HG03159 (cell line): ENCODE measurements around the gene MAPKAPK5.
"Not testable (repeated sequence)": the region's sequence is repeated elsewhere in the genome, so short reads cannot be mapped to it uniquely, and the experiment has no call there.

ENCODE experiments used
- ATAC-seq: cut with Tn5 transposase; IDR thresholded peaks from one replicate; pipeline ENCODE4 v1.9.1; 2021; ENCODE audit warnings: mild to moderate bottlenecking, moderate library complexity; ENCODE audit not compliant: unreplicated experiment

The MAPKAPK5 gene

GRCh38 chr12:111873113-111873512 is 31.1 kb downstream of the MAPKAPK5 start:
- ATAC-seq, result no peak

GRCh38 chr12:111881716-111882115 is 39.7 kb downstream of the MAPKAPK5 start:
- no peak for ATAC-seq

DNA sequence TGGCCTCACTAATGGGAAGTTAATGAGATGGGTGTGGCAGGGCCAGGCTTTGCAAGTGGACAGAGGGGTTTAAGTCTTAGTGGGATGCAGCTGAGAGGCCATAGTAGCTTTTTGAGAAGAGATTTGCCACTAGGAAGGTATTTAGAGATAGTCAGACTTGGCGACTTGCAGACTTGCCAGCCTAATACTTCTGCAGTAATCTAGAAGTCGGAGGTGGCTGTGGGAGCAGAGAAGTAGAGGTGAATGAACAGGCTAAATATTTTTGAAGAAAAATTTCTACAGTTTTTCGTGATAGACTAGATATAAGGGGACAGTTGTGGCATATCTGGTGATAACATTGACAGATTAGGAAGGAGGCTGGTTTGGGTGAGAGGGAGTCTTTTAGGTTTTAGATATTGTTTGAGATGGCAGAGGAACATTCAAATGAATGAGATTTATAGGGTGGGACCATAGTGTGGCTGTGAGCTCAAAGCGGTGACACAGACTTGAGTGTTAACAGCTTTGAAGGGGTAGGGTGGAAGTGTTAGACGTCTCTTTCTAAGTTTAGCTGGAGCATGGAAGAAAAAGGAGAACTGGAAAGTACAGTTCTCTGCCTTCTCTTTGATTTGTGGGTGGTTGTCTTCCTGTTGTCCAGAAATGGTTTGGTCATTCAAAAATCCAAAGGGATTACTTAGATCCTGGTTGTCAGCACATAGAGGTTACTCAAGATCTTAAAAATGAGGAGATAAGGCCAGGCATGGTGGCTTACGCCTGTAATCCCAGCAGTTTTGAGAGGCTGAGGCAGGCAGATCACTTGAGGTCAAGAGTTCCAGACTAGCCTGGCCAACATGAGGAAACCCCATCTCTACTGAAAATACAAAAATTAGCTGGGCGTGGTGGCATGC is 44.9 kb downstream of the MAPKAPK5 start:
- ATAC-seq, result no peak

DNA sequence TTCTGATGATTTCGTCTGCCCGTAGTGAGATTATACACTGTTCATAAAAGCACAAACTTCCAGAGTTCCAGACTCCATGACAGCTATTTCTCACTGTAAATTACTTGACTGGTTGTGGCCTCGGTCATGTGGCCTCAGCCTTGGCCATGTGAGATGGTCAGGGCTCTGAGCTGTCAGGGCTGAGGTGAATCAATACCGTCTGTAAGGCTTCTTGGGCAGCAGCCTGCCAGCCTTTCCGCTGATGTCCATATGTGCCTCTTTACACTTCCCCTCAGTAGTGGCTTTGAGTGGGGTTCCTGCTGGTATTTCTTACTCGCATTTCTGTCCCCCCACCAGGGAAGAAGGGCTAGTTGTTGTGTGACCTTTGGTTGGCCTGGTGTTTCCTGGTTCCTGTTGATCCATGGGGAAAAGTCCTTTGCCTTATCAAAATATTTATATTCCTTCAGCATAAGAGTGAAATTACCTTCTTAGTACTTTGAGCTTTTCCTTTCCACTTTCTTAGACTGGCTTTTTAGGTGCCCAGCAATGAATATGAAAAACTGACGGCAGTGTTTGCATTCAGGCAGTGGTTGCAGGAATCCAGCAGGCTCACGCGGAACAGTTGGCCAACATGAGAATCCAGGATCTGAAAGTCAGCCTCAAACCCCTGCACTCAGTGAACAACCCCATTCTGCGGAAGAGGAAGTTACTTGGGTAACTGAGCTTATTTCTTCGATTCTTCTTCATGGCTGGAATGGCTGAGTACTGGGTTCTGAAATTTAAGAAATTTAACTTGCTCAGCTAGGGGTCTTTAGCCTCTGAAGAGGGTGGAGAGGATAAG is 46.1 kb downstream of the MAPKAPK5 start:
- no peak for ATAC-seq

DNA sequence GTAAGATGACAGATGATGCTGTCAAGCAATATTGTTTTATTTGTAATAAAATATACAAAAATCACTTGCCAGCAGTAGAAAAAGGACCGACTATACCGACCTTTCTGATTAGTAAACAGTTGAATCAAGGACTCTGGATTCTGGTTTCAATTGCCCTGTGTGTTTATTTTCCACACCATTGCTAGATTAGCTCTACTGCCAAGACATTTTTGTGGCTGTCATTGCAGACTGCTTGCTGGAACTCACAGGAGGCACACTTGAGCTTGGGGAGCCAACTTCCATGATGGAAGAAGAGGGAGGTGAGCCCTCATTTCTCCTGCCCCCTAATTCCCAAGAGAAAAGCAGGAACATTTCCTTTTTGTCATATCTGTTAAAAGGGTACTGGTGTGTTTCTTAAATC is 51.3 kb downstream of the MAPKAPK5 start:
- ATAC-seq, result no peak

DNA sequence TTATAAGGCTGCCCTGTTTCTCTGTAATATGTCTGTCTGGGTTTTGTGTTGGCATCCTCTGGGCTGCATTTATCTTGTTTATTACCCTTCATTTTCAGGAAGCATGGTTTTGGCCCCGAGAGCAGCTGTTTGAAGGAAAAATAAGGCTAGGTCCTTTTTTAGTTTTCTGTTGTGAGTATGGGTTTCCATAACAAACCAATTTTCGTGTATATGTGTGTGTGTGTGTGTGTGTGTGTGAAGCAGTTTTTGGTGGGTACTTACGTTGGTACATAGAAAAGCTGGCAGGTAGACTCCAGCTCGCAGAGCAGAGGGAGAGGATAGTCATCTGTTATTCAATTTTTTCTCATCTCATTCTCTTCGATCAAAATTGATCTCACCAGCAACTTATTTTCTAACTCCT is 52.5 kb downstream of the MAPKAPK5 start:
- ATAC-seq, result no peak

DNA sequence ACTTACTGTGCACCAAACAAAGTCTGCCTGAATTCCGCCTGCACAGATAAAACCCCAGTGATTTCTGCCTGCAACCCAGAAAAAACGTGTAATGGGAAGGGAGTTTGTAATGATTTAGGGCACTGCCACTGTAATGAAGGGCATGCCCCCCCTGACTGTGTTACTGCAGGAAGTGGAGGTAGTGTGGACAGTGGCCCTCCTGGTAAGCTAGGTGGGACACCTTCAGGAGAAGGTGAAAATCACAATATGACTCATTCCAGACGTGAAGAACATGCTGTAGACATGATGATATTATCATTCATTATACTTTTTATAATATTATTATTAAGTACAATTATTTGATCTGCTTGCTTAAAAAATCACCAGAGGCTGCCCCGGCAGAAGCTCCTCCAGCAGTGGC is 59.2 kb downstream of the MAPKAPK5 start:
- no peak for ATAC-seq

DNA sequence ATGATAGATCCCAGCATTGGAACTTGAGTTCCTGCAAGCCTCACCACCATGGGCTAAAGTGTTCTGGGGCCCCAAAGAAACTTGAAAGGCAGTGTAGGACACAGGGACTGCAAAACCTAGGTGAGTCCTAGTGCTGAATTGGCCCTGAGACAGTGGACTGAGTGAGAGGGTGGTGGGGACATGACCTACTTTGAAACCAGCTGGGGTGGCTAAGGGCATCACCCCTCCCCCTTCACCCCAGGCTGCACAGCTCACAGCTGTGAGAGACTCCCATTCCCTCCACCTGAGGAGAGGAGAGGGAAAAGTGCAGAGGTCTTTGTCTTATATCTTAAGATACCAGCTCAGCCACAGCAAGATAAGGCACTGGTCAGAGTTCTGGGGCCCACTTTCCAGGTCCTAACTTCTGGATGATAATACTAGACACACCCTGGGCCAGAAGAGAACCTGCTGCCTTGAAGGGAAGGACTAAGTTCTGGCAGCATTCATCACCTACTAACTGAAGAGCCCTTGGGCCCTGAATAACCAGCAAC is 62.5 kb downstream of the MAPKAPK5 start:
- no peak for ATAC-seq

DNA sequence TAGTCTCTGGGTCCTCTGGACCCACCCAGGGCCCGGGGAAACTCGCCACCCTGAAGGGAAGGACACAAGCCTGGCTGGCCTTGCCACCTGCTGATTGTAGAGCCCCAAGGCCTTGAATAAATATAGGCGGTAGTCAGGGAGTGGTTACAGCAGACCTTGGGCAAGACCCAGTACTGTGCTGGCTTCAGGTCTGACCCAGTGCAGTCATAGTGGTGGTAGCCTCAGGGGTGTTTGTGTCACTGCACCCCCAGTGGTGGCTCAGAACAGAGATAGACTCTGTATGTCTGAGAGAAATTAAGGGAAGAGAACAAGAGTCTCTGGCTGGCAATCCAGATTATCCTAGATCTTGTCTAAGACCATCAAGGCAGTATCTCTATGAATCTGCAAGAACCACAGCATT is 63.5 kb downstream of the MAPKAPK5 start:
- ATAC-seq, result no peak

- no peak for ATAC-seq
Observed at GRCh38 chr12:111907740-111908139, 65.7 kb downstream of the MAPKAPK5 start.

- no peak for ATAC-seq
Observed at GRCh38 chr12:111925171-111925570, 83.1 kb downstream of the MAPKAPK5 start.

DNA sequence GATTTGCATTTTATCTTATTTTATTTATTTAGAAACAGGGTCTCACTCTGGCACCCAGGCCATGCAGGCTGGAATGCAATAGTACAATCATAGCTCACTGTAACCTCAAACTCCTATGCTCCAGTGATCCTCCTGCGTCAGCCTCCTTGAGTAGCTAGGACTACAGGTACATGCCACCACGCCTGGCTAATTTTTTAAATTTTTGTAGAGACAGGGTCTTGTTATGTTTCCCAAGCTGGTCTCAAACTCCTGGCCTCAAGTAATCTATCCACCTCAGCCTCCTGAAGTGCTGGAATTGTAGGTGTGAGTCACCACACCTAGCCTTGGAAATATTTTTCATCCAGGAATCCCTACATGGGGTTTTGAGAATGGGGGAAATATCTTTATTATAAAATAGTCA is 84.6 kb downstream of the MAPKAPK5 start:
- ATAC-seq, result no peak

- ATAC-seq, result no peak
Observed at GRCh38 chr12:111927346-111927745, 85.3 kb downstream of the MAPKAPK5 start.

DNA sequence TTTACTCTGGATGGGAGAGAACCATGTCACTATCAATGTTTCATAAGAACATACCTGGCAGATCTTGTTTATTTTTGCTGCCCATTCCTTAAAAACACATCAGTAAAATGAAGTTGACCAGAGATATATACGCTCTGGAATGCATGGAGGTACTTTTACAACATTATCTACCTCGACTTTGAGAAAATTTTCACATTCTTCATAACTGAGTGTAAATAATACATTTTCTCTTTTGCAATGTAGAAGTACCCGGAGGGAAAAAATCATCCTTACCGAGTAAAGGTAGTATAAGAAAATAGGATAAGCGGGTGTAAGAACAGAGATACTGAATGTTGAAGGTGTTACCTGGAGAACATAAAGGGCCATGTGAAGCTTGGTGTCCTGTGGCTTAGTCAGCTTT is 90.2 kb downstream of the MAPKAPK5 start:
- no peak for ATAC-seq

DNA sequence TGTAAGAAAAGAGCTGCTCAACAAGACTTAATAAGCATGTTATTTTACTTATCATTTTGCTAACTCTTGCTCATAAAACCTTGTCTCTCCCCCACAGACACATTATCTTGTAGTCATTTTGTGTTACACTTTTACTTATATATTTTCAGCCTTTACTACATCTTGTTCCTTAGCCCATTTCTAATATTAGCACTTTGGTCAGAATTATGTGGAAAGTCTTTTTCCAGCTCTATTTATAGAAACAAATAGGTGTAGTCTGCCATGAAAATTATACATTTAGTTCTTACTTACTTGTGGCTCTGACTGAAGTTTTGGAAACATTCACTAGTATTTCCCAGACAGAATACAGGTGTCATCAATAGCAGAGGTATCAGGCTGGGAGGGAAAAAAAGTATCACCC is 94.8 kb downstream of the MAPKAPK5 start:
- no peak for ATAC-seq

DNA sequence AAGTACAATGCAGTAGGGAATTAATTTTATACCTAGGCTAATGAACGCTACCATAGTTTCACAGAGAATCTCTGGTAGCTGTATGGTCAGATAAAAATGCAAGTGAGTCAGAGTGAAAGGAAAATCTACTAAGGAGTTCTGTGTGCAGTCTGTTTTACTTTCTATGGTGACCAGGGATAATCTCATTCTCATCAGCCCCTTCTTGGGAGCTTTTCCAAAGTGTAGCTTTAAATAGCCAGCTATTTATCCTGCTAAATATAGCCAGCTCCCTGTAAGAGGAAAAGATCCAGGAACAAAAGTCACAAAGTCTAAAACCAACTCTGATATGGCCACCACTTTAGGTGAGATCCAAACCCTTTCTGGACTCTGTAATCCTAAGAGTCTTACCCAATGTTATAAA is 95.4 kb downstream of the MAPKAPK5 start:
- no peak for ATAC-seq

DNA sequence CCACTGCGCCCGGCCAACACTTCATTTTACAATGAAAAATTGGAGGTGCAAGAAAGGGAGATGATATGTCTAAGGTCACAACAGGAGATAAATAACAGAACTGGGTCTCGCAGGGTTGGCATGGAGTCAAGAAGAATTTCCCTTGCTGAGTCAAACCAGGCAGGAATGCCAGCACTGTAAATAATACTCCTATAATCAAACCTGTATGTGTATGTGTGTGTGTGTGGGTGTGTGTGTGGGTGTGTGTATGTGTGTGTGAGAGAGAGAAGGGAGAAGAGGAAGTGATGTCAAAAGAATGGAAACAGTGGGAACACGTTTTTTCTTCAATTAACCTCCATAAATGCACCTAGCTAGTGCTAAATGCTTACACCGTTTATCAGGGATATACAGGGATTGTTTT is 100.5 kb downstream of the MAPKAPK5 start:
- no peak for ATAC-seq

- ATAC-seq, result no peak
Observed at GRCh38 chr12:111943929-111944328, 101.9 kb downstream of the MAPKAPK5 start.

- ATAC-seq, result not testable (repeated sequence)
Observed at GRCh38 chr12:111950961-111951676, 109.1 kb downstream of the MAPKAPK5 start.
